Femur (tissue), 1 donor: ENCODE data around the gene FHOD1.
A peak's percentile ranks its signal among the peaks of the same experiment; 100 is the strongest.

Source experiments
- DNase-seq: peaks from one replicate; pipeline ENCODE4 v3.0.0-alpha.2; 2017

Gene FHOD1

GRCh38 chr16:67247192-67248072, at the start of gene FHOD1:
Gene FHOD1, minus strand, starts transcription at chr16:67247481. Its CDS starts 71 bp downstream, at chr16:67247410.
- DNase-seq: peak; percentile 97

DNA sequence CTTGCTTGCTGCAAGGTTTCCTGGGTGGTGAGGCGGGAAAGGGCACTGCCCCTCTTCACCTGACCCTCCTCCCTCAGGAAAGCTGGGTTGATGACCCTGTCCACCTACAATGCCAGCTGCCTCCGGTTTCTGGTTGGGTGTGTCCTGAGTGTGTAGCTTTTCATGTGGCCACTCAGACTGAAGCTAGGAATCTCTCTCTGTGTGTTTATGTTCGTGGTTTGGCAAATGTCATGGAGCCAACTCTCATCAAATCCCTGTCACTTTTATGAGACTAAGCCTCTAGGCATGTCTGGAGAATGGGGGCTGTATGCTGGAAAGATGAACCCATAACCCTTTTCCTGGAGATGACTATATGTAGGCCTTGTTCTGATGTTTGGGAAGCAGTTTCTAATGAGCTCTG, 49.1 kb upstream of the FHOD1 start:
- DNase-seq: no peak

- DNase-seq: no peak
Observed at GRCh38 chr16:67294938-67295361, 47.7 kb upstream of the FHOD1 start.

DNA sequence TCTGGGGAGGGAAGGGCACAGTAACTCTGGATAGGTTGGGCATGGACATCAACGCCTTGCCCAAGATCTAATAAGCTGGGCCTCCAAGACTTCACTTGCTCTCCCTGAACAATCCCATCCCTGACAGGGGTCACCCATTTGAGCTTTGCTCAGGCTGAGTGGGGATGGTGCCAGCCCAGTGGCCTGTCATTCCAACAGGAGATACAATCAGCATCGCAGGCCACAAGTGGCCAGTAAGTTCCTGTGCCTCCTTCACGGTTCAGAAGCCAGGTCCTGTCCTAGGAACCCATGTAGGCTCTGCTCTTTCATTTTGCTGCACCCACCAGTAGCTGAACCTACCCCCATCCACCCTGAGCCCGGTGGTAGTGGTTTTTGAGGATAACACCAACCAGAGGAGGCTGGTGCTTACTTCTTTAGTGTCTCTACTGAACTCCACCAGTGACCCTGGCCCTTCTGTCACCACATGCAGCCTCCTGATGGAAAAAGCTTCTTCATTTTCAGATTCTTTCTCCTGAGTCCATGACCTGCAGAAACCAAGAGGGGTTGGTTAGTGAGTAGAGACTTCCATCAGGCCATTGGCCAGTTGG, 47.0 kb upstream of the FHOD1 start:
- no peak for DNase-seq

GRCh38 chr16:67291461-67291860, 44.2 kb upstream of the FHOD1 start:
- DNase-seq: no peak

DNA sequence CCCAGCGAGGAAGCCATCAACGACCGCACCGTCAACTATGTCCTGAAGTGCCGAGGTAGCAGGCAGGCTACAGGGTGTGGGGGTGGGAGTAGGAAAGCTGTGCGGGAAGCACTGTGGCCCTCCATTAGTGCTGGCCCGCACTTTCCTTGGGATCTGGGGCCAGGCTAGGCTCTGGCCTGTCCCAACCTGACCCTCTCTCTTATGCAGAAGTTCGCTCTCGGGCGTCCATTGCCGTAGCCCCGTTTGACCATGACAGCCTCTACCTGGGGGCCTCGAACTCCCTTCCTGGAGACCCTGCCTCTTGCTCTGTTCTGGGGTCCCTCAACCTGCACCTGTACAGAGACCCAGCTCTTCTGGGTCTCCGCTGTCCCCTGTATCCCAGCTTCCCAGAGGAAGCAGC, 40.7 kb upstream of the FHOD1 start:
- no peak for DNase-seq

GRCh38 chr16:67286441-67287235, 39.4 kb upstream of the FHOD1 start:
- DNase-seq: no peak

DNA sequence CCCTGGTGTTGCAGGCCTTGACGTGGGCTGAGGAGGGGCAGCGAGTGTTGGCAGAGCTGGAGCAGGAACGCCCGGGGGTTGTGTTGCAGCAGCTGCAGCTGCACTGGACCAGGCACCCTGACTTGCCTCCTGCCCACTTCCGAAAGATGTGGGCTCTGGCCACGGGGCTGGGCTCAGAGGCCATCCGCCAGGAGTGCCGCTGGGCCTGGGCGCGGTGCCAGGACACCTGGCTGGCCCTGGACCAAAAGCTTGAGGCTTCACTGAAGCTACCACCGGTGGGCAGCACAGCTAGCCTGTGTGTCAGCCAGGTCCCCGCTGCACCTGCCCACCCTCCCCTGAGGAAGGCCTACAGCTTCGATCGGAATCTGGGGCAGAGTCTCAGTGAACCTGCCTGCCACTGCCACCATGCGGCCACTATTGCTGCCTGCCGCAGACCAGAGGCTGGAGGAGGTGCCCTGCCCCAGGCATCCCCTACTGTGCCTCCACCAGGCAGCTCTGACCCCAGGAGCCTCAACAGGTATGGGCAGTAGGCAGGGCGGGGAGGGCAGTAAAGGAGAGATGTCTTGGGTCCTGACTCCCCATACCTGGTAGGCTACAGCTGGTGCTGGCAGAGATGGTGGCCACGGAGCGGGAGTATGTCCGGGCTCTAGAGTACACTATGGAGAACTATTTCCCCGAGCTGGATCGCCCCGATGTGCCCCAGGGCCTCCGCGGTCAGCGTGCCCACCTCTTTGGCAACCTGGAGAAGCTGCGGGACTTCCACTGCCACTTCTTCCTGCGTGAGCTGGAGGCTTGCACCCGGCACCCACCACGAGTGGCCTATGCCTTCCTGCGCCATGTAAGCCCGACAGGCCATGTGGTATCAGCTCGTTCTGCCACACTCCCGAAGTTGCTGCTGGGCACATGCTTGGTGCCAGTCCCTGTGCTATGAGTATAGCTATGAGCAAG, 37.7 kb upstream of the FHOD1 start:
- no peak for DNase-seq

- no peak for DNase-seq
Observed at GRCh38 chr16:67283826-67284555, 36.7 kb upstream of the FHOD1 start.

DNA sequence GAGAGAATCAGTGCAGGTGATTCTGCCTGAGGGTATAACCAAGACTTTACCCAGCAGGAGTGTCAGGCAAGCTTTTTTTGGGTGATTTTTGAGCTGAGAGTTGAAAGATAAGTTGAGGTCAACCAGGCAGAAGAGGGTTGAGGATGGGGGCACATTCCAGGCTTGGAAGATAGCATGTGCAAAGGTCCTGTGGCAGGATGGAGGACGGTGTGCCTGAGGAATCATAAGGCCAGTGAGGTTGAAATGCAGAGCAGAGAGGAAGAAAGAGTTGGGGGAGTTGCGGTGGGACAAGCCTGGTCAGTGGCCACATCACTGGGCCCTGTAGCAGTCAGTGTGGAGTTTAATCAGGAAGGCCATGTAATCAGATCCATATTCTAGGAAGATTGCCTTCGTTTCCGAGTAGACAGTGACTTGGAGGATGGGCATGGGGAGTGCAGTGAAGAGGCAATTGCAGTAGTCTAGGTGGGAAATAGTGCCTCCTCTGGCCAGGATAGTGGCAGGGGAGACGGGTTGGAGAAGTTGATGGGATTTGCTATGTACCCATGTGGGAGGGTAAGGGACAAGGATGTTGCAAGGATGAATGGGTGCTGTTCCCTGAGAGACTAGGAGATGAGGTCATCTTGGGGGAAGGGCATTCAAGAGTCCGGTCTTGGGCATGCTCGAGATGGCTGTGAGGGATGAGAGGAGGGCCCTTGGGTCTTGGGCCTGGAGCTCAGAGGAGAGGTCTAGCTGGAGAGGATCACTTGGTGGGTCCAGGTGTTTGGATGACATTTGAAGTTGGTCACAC, 36.0 kb upstream of the FHOD1 start:
- no peak for DNase-seq

DNA sequence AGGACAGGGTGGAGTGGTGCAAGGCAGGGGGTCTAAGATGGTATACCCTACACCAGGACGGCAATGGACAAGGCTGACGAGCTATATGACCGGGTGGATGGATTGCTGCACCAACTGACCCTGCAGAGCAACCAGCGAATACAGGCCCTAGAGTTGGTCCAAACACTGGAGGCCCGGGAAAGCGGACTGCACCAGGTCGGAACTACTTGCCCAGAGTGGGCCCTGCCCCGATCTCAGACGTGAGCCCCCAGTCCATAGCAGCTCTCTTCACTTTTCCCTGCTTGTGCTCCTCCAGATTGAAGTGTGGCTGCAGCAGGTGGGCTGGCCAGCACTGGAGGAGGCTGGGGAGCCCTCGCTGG, 35.1 kb upstream of the FHOD1 start:
- no peak for DNase-seq

GRCh38 chr16:67281536-67282446, 34.5 kb upstream of the FHOD1 start:
- DNase-seq: no peak

GRCh38 chr16:67280090-67281015, 33.1 kb upstream of the FHOD1 start:
- no peak for DNase-seq

GRCh38 chr16:67279296-67280089, 32.2 kb upstream of the FHOD1 start, which contains the start of gene PLEKHG4:
Gene PLEKHG4, plus strand, starts transcription at chr16:67279532. Its CDS starts 513 bp downstream, at chr16:67280045.
- DNase-seq: peak; percentile 85

GRCh38 chr16:67278773-67279295, 31.6 kb upstream of the FHOD1 start:
- peak; percentile 45 for DNase-seq

DNA sequence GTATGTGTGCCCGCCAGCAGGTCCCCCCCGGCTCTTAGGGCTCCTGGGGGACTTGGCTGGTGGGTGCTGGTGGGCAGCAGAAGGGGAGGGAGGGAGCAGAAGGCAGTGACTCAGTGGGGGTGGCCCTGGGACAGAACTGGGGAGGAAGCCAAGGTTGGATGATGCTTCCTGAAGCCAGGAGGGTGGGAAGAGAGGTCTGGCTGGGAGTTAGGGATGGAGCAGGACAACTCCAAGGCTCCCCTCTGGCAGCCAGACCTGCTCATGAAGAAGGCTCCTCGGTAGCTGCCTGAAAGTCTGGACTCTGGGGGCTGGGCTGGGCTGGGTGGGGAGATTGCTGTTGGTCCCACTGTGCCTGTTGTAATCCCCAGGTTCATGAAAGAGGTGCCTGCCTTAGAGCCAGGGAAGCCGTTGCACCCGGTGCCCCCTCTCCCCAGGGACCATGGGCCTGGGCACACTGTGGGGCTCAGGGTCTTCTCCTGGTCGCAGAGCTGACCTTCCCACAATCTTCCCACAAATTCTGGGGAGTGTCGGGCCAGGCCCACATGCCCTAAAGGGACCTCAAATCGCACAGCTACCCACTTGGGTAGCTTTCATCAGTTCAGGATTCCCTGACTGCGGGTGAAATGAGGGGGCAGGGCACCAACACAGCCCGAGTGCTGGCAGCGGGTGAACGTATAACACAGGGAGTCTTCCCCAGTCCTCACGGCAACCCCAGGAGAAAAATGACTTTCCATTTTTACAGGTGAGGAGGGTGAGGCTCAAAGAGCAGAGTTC, 30.9 kb upstream of the FHOD1 start:
- peak; percentile 41 for DNase-seq
